ENCODE measurements around the gene C20orf173.

C20orf173 gene

GRCh38 chr20:35508493-35509218, 20.8 kb downstream of the C20orf173 start:
- Mint-ChIP-seq H3K27ac (no peak overlapping the region), H3K36me3 (ENCODE audit: low read depth) (peaks cover 48% of the 10 kb centered on the region), H3K4me3 (no peak overlapping the region), H3K27me3 (ENCODE audit: low read depth, poor library complexity) (no peaks in the 10 kb centered on the region), H3K4me1 (peaks cover 7% of the 10 kb centered on the region), H3K9me3 (no peaks in the 10 kb centered on the region)
- TF ChIP-seq CTCF (IDR thresholded peaks at IDR 0.05) = no peak
- DNase-seq = no peak

- no peak overlapping the region for H3K27ac Mint-ChIP-seq
- TF ChIP-seq CTCF (IDR thresholded peaks at IDR 0.05) = no peak
- H3K4me3 Mint-ChIP-seq = no peak overlapping the region
- H3K4me1 Mint-ChIP-seq = peaks cover 7% of the 10 kb centered on the region
- DNase-seq = no peak
- H3K36me3 Mint-ChIP-seq (ENCODE audit: low read depth) = peaks cover 60% of the 10 kb centered on the region
- H3K27me3 Mint-ChIP-seq (ENCODE audit: low read depth, poor library complexity) = no peaks in the 10 kb centered on the region
- no peaks in the 10 kb centered on the region for H3K9me3 Mint-ChIP-seq
These were observed 22.4 kb downstream of the C20orf173 start for GRCh38 chr20:35506872-35507638.

GRCh38 chr20:35506179-35506578, 23.3 kb downstream of the C20orf173 start:
- Mint-ChIP-seq H3K9me3 (no peaks in the 10 kb centered on the region), H3K4me3 (no peak overlapping the region), H3K36me3 (ENCODE audit: low read depth) (peaks cover 60% of the 10 kb centered on the region), H3K4me1 (peaks cover 7% of the 10 kb centered on the region), H3K27me3 (ENCODE audit: low read depth, poor library complexity) (no peaks in the 10 kb centered on the region), H3K27ac (no peak overlapping the region)
- DNase-seq = no peak
- no peak for TF ChIP-seq CTCF (IDR thresholded peaks at IDR 0.05)

GRCh38 chr20:35504751-35505150, 24.7 kb downstream of the C20orf173 start:
- Mint-ChIP-seq H3K36me3 (ENCODE audit: low read depth) (peaks cover 71% of the 10 kb centered on the region), H3K4me3 (no peak overlapping the region), H3K27me3 (ENCODE audit: low read depth, poor library complexity) (no peaks in the 10 kb centered on the region), H3K4me1 (peaks cover 7% of the 10 kb centered on the region), H3K9me3 (no peaks in the 10 kb centered on the region), H3K27ac (peak overlapping the region; percentile 55)
- no peak for TF ChIP-seq CTCF (IDR thresholded peaks at IDR 0.05)
- DNase-seq = no peak

DNA sequence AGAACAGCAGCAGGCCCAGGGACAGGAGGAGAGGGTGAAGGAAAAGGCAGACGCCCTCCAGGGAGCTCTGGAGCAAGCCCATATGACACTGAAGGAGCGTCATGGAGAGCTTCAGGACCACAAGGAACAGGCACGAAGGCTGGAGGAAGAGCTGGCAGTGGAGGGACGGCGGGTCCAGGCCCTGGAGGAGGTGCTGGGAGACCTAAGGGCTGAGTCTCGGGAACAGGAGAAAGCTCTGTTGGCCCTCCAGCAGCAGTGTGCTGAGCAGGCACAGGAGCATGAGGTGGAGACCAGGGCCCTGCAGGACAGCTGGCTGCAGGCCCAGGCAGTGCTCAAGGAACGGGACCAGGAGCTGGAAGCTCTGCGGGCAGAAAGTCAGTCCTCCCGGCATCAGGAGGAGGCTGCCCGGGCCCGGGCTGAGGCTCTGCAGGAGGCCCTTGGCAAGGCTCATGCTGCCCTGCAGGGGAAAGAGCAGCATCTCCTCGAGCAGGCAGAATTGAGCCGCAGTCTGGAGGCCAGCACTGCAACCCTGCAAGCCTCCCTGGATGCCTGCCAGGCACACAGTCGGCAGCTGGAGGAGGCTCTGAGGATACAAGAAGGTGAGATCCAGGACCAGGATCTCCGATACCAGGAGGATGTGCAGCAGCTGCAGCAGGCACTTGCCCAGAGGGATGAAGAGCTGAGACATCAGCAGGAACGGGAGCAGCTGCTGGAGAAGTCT, 25.5 kb downstream of the C20orf173 start:
- Mint-ChIP-seq H3K9me3 (no peaks in the 10 kb centered on the region), H3K27me3 (ENCODE audit: low read depth, poor library complexity) (no peaks in the 10 kb centered on the region), H3K4me3 (no peak overlapping the region), H3K27ac (no peak overlapping the region), H3K4me1 (peaks cover 7% of the 10 kb centered on the region), H3K36me3 (ENCODE audit: low read depth) (peaks cover 75% of the 10 kb centered on the region)
- DNase-seq = no peak
- TF ChIP-seq CTCF (IDR thresholded peaks at IDR 0.05) = no peak

All from nephron progenitor cell (in vitro differentiated cells).